GM19193 (cell line): Measurements from ENCODE around the gene CYTL1.

Experiments
- POLR2A ChIP-seq: IDR thresholded peaks from 4 replicates; pipeline ENCODE4 v1.6.1; 2011; ENCODE audit not compliant: insufficient read depth, insufficient read length; ENCODE audit errors: extremely low read depth

The CYTL1 gene, protein sequence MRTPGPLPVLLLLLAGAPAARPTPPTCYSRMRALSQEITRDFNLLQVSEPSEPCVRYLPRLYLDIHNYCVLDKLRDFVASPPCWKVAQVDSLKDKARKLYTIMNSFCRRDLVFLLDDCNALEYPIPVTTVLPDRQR

GRCh38 chr4:5019274-5019673, at the start of gene CYTL1:
TSS of gene CYTL1 (minus strand) at chr4:5019458. CDS start at chr4:5019445, 13 bp downstream.
- no peak for TF ChIP-seq POLR2A

- TF ChIP-seq POLR2A, result no peak
Measured at GRCh38 chr4:5067908-5068307, 48.6 kb upstream of the CYTL1 start.

DNA sequence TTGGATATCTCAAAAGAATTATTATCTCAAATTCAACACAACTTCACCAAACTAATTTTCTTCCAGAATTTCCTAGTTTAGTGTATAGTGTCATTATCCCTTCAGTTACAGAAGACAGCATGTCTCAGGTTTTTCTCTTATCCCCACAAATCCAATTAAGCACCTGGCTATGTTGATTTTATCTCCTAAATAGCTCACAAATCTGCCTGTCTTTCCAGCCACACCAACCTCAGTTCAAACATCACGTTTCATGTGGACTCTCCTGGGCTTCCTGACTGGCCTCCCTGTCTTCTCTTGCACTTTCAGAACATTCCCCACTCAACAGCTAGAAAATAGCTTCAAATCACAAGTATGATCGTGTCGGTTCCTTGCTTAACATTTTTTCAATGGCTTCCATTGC, 46.8 kb upstream of the CYTL1 start:
- TF ChIP-seq POLR2A, result no peak

DNA sequence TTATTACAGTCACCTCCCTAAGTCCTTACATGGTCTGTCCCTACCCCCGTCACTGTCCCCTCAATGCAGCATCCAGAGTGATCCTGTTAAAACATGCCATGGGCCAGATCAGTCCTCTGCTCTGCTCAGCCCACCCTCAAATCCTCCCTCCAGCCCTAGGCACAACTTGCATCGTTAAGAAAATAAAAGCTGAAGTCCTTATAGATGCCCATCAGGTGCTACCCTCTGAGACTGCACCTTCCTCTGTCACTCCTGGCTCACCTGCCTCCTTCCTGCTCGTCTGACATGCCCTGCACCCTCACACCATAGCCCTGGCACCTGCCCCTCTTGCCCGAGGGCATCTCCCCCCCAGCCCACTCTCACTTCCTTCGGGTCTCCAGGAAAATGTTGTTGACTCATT, 36.2 kb upstream of the CYTL1 start:
- no peak for TF ChIP-seq POLR2A

DNA sequence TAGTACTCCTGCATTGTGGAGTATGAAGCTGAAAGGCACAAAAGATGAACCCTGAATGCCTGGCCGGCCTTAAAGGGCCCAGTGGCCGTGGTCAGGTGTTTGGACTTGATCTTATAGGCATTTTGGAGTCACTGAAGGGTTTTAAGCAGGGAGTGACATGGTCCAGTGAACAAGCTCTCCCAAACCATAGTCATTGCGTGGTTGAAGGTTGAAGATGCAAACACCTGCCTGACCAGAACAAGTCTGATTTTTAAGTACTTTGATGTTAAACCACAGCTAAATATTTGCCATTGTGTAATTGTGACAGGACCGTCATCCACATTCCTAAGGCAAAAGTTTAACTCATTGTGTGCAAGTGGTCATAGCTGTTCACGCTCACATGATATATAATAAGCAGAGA, 35.3 kb upstream of the CYTL1 start:
- no peak for TF ChIP-seq POLR2A

DNA sequence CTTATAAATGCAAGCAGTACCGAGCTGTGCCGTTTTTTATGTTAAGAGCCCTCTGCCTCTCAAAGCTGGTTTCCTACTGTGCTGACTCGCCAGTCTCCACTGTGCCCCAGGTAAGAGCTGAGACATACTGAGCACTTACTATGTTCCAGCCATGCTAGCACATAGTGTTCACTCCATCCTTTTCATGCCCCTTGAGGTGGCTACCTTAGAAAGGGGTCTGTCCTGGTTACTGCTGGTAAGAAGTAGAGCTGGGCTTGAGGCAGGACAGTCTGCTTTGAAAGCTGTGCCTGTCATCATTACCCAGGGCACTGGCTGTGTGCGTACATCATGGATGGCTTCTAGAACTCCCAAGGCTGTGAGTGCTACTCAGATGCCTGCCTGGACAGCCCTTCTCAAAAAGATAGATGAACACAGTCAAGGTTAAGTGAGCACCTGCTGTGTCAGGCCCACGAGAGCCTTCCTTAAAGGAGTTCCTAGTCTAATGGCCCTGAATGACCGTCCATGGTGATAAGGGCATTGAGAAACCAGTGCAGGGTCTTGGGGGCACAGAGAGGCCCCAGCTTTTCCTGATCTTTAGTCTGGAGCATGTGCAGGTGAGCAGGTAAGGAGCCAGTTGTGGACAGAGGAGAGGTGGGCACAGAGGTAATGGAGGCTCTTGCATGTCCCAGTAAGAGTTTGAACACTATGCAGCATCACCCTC, 33.6 kb upstream of the CYTL1 start:
- no peak for TF ChIP-seq POLR2A

GRCh38 chr4:5052204-5052702, 33.0 kb upstream of the CYTL1 start:
- no peak for TF ChIP-seq POLR2A

DNA sequence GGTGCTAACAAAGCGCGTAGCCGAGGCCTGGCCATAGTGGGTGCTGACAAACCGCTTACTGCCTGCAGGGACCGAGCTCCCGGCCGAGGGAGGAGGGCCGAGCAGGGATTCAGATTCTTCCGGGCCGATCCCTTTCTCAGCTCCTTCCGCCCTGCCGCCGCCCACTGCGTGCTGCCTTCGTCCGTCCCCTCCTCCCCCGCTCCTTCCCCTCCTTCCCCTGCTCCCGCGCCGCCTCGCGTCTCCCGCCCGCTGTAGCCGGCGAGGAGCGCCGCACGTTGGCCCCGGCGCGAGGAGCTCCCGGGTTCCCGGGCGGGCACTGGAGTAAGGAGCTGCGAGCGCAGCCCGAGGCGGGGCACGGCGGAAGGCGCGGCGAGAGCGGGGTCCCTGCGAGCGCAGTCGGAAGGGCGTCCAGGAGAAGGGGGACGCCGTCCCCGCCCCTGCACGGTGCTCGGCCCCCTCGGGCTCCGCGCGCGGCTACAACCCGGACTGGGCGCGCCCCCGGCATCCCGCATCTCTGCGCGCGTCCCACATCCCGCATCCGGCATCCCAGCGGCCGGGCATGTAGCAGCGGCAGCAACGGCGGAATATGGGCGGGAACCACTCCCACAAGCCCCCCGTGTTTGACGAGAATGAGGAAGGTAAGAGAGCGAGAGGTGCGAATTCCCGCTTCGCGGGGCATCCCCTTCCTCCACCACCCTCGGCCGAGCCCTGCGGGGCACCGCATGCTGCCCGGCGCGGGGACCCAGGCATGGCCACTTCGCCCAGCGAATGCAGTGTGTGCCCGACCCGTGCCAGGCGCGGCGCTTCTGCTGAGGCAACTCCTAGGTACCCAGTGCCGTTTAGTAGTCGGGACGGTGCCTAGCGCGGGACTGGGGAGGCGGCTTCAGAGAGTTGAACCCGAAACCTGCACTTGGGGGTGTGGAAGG, 32.3 kb upstream of the CYTL1 start, which contains the start of gene STK32B:
TSS of gene STK32B (plus strand) at position 203 of the 926 bp plus-strand sequence.
- TF ChIP-seq POLR2A, result no peak

GRCh38 chr4:5050520-5051277, 31.4 kb upstream of the CYTL1 start:
- TF ChIP-seq POLR2A, result no peak

DNA sequence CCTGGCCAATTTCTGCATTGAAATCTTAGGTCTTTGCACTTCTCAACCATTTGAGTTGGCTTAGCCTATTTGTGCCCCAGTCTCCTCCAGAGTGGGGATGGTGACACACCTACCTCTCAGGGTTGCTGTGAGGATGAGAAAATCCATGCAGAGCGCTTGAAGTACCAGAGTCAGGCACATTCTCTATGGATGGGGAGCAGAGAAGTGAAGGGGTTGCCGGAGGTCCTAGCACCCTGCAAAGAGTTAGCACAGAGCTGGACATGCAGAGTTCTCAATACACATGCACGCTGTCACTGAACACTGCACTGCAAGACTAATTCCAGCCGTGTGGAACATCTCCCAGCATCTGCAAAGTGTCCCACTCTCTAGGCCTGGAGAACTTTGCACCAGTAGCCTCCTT, 29.5 kb upstream of the CYTL1 start:
- no peak for TF ChIP-seq POLR2A

GRCh38 chr4:5045097-5045496, 25.8 kb upstream of the CYTL1 start:
- no peak for TF ChIP-seq POLR2A

DNA sequence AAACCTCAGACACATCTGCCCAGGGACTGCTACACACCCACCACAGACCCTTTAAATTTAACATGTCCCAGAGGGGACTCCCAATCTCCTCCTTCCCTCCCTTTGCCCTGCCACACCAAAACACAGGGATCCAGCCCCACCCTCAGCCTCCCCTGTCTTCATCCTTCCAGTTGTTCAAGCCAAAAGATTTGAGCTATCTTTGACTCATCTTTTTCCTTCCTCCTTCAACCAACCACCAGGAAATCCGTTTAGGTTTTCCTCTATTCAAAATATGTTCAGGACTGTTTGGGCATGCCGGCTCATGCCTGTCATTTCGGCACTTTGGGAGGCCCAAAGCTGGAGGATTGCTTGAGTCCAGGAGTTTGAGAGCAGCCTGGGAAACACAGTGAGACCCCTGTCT, 25.1 kb upstream of the CYTL1 start:
- TF ChIP-seq POLR2A, result no peak

- no peak for TF ChIP-seq POLR2A
Measured at GRCh38 chr4:5043579-5043978, 24.3 kb upstream of the CYTL1 start.

DNA sequence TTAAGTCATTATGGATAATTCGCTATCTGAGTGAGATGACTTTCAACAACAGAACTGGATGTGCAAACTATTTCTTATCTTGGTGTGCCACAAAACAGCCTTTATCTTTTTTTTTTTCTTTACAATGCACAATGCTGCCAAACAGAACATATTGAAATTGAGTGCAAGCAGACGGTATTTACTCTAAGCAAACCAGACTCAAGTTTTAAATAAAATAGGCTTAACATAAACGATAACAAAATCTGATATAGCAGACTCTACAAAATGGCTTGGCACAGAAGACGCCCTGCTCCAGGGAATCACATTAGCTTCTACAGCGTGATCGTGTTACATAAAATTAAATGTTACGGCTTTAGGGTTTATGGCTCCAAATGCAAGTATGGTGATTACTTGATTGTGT, 22.4 kb upstream of the CYTL1 start:
- TF ChIP-seq POLR2A, result no peak
